GM12892 (cell line): ENCODE results near the gene RIT1. TPM values are rescaled to one million over a fixed set of nuclear protein-coding genes. Genes with fewer than 3 reads are reported as not detected.

Source experiments
- DNase-seq: peaks from one replicate; pipeline ENCODE4 v3.0.0; 2011; ENCODE audit not compliant: insufficient read length
- FAIRE-seq: peaks from 2 replicates; lab custom pipeline; 2011; peaks lifted over from hg19 to GRCh38; lab: Jason Lieb, UNC
- POLR2A ChIP-seq: IDR thresholded peaks from 2 replicates; pipeline ENCODE4 v1.6.1; 2011; ENCODE audit warnings: low read depth, low read length, control low read depth
- POLR2AphosphoS5 ChIP-seq: IDR thresholded peaks from 2 replicates; pipeline ENCODE4 v1.6.1; 2011; ENCODE audit warnings: low read depth, low read length, control low read depth
- TAF1 ChIP-seq: IDR thresholded peaks from 2 replicates; pipeline ENCODE4 v1.6.1; 2011; ENCODE audit warnings: low read depth, mild to moderate bottlenecking, control low read depth, low read length, borderline replicate concordance
- polyA plus RNA-seq: library from polyadenylated mRNA; unstranded; fragments of >200 nt; gene quantifications from one replicate; pipeline ENCODE4 v1.2.1, GENCODE V29; 2012; ENCODE audit warnings: missing spikeins, inconsistent platforms; ENCODE audit not compliant: missing spikeins

RIT1 gene, protein sequence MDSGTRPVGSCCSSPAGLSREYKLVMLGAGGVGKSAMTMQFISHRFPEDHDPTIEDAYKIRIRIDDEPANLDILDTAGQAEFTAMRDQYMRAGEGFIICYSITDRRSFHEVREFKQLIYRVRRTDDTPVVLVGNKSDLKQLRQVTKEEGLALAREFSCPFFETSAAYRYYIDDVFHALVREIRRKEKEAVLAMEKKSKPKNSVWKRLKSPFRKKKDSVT
- polyA plus RNA-seq, result 19.8 TPM

DNA sequence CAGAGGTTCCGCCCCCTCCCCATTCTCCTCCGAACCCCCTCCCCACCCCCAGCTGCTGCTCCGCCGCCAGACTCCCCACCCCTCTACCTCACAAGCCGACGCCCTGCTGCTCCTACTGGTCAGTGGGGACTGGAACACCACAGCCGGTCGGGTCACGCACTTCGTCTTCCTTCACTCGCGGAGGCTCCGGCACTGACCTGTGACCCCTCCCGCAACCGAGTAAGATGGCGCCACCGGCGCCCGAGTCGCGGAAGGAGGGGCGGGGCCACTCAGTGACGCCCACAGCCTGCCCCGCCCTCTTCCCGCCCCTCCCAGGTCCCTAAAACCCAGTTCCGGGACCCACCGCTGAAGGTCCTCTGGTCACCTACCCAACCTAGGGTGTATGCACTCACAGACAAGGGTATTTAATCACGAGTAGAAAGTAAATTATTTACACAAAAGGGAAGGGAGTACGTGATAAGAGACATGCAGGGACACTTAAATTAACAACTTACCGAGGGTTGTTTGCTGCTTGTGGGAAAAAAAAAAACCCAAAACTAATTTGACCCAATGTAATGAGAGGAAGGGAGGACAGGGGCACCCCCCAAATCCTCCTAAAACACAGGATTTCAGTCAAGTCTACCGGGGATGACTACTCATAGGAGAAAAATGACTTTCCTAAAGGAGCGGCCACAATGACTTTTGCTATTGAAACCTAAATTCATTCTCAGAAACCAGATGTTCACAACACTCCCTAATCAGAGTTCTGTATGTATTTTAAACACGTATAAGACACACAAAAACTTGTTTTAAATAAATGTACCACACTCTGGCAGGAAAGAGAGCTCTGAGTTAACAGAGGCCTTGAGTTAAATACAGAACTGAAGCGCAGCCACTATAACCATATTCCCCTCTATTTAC is at the start of gene RIT1:
Gene RIT1, minus strand, starts transcription at position 194 of the 900 bp plus-strand sequence. CDS start 588 bp downstream, outside the sequence.
- DNase-seq (peak; percentile 77), FAIRE-seq (peak; percentile 92)
- TF ChIP-seq POLR2AphosphoS5 (peak; percentile 81), TAF1 (peak; percentile 51; the same call in 1 of the 2 replicates), POLR2A (peak; percentile 87)

DNA sequence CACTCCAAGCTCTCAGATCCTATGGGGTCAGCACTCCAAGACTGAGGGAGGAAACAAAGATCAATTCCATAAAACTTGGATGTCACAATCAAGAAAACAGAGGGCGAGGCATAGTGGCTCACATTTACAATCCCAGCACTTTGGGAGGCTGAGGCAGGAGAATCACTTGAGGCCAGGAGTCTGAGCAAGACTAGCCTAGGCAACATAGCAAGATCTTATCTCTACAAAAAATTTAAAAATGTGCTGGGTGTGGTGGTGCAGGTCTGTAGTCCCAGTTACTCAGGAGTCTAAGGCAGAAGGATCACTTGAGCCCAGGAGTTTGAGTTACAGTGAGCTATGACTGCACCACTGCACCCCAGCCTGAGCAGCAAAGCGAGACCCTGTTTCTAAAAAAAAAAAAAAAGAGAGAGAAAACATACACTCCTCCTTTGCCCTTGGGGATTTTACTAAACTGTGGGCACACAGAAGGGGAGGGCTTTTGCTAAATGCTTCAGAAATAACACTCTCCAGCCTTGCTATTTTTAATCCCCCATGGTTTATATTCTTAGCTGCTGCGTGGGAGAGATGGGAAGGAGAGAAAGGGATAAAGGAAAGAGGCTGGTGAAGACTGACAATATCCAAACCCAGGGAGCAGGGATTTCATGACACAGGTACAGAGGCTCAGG is 49.1 kb upstream of the RIT1 start:
- TF ChIP-seq POLR2A (no peak), TAF1 (no peak), POLR2AphosphoS5 (no peak)
- FAIRE-seq, result no peak
- no peak for DNase-seq

DNA sequence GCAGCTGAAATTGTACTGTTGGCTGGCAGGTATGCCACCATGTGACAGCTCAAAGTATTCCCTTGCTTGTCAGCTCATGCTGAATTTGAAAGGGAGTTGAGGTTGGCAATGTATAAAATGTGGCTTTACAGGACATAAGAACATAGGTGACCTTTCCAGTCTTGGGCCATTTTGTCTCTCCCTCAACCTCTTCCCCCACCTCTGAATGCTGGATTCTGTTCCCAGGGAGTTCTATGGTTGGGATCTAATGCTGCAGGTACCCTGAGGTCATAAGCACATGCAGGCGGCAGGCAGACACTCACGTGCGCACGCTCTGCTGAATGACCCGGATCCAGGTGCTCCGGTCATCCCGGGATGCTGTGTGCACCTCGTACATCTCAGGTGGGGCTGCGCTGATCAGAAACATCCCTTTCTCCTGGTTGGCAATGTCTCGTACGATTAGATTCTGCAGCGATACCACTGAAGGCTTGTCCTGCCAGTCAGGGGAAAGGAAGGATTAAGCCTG is 46.3 kb upstream of the RIT1 start:
- no peak for TF ChIP-seq POLR2A
- TF ChIP-seq POLR2AphosphoS5, result no peak
- no peak for TF ChIP-seq TAF1
- FAIRE-seq, result no peak
- no peak for DNase-seq

DNA sequence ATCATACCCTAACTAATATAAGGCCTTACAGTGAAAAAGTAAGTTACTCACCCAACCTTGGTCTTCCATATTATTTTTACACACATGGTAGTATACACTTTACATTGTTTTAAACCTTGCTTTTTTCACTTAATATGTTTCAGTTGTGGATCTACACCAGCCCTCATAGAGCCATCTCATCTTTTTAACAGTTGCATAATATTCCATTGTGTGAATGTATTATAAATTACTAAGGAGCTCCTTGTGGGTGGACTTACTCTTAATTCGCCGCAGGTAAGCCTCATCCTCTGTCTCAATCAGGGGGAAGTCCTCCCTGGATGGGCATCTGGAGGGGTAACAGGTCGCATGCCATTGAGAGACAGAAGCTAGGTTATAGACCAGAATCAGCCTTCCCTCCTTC is 43.5 kb upstream of the RIT1 start:
- TF ChIP-seq POLR2A, result no peak
- no peak for TF ChIP-seq TAF1
- no peak for TF ChIP-seq POLR2AphosphoS5
- FAIRE-seq (no peak), DNase-seq (no peak)

DNA sequence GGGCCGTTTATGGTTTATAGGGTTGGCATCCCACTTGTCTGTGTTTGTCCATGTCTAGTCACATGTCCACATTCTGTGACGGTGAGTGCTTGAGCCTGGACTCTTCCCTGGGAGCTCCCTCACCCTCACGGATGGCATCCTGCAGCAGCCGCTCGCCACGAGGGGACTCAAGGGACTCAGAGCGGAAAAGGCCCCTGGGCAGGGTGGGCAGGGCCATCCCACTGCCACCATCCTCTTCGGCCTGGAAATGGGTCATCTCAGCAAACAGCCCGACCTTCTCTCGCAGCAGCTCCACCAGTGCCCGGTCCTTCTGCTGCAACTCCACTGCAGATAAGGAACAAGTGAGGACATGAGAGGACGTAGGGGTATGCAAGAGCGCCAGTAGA is 41.3 kb upstream of the RIT1 start:
- DNase-seq (peak; percentile 9), FAIRE-seq (no peak)
- no peak for TF ChIP-seq TAF1
- TF ChIP-seq POLR2A, result no peak
- TF ChIP-seq POLR2AphosphoS5, result no peak

DNA sequence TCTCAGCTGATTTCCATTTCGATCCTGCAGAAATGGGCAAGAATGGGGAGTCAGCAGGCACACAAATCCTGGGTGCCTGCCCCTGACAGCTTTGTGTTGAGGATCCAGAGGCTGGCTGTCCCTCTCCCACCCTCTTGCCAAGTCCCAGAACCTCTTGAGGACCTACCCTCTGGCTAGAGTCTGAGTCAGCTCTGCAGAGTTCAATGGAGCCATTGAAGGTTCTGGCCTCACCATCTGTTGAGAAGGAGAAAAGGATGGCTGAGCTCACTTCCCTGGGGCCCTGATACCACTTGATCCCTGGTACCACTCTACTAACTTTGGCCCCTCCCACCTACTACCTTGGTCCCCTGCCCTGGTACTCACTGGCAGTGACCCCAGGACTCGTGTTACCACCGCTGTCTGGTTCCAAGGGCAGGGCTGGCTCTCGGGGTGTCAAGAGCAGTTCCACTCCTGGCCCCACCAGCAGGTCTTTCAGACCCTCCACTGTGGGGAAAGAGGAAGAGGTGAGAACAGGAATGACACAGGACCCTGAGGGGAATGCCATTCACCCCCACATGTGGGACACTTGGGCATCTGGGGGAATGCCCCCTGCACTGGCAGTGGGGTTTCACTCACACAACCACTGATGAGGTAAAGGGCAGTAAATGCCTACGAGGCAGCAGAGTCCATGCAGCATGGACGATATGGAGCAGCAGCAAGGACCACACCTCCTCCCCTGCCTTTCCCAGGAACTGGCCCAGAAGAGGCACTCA is 40.8 kb upstream of the RIT1 start:
- no peak for FAIRE-seq
- TF ChIP-seq TAF1 (no peak), POLR2A (peak; percentile 13; the same call in 1 of the 2 replicates), POLR2AphosphoS5 (0 out of 2 replicates have a peak, but pooled peaks have one; percentile 39)
- DNase-seq, result peak; percentile 9

DNA sequence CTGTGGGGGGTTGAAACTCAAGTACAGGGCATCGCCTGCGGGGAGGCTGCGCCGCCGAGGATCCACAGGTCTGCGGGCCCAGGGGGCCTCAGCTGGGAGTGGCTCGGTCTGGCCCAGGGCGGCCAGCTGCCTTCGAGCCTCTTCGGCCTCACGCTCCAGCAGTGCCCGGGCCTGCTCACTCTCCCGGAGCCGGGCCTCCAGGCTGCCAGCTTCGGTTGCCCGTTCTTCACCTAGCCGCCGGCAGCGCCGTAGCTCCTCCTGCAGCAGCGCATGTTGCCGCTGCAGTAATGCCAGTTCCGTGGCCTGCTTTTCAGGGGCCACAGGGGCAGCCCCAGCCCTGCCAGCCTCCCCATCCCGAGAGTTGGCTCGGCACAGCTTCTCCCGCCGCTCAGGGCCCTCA is 39.7 kb upstream of the RIT1 start:
- FAIRE-seq (no peak), DNase-seq (peak; percentile 5)
- TF ChIP-seq POLR2A (no peak), TAF1 (no peak), POLR2AphosphoS5 (no peak)

DNA sequence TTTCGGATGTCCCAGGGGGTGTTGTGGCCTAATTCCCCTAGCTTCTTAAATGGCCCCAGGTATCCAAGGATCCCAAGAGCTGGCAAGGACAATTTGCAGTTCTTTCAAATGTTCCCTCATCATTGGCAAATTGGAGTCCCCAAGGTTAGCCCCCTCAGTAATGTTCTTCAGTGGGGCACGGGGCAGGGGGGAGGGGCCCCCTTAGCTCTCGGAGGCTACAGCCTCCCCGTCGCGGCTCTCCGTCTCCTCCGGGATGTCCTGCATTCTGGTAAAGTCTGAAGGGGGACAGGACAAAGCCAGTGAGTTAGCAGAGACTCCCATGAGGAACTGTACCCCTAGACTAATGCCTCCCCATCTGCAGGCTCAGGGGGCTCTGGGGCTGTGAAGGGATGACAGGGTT is 36.6 kb upstream of the RIT1 start:
- FAIRE-seq (no peak), DNase-seq (no peak)
- TF ChIP-seq POLR2A (no peak), TAF1 (no peak), POLR2AphosphoS5 (no peak)

DNA sequence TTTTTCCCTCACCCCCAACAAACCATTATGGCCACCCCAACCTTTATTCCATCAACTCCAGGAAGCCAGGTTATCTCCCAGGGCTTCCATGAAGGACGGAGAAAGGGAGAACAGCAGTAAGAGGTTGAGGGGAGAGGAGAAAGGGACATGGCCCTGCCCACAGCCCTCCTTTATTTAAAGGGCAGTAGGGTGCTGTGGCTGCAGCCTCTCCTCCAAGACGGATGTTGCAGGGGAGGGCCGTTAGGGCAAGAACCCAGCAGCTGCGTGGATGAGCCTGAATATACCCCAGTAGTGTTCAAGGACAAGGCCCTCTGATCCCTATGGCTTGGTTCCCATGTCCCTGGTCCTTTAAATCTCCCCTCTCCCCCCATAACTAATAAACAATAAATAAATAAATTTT is 36.1 kb upstream of the RIT1 start:
- no peak for TF ChIP-seq POLR2AphosphoS5
- TF ChIP-seq TAF1, result no peak
- TF ChIP-seq POLR2A, result no peak
- DNase-seq (peak; percentile 2), FAIRE-seq (no peak)

DNA sequence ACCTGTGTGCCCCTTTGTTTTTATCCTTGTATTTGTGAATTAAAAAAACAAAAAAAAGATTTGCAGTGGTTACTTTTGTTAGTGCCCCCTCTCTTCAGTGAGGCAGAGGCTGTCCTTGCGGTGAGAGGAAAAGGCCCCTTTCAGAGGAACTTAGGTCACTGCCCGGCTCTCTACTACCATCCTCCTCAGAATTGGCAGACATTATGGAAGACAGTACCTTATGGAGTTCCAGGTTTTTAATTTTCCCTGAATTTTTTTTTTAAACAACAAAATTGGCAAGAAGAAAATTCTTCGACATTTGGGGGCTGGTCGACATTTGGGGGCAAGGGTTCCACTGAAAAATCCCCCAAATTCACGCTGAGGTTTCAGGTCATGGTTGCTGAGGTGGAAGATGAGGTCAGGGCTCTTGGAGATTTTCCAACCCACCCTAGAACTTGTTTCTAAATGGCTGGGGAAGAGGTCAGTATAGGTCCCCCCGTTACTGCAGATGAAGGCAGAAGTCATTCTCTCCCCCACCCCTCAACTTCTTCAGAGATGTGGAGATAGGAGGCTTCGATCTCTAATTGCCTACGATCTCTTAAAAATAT is 35.6 kb upstream of the RIT1 start:
- DNase-seq (peak; percentile 10), FAIRE-seq (peak; percentile 17)
- TF ChIP-seq TAF1 (no peak), POLR2A (no peak), POLR2AphosphoS5 (no peak)

DNA sequence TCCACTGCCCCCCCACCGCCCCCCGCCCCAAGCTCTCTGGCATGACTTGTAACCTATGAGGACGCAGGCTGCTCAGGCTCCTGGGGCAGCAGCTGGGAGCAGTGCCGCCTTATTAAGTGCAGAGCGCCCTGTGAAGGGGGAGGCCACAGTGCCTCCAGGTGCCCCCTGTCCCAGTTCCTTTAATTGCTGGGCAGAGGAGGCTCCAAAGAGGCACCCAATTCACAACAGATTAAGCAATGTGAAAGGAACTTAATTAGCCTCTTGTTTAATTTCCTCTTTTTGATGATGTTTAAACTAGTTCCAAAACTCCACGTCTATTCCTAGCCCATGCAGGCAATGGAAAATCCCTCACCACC is 33.3 kb upstream of the RIT1 start:
- no peak for DNase-seq
- FAIRE-seq, result no peak
- TF ChIP-seq POLR2AphosphoS5, result no peak
- no peak for TF ChIP-seq TAF1
- TF ChIP-seq POLR2A, result no peak
